ENCODE results near the gene FBXL7.

Gene FBXL7

DNA sequence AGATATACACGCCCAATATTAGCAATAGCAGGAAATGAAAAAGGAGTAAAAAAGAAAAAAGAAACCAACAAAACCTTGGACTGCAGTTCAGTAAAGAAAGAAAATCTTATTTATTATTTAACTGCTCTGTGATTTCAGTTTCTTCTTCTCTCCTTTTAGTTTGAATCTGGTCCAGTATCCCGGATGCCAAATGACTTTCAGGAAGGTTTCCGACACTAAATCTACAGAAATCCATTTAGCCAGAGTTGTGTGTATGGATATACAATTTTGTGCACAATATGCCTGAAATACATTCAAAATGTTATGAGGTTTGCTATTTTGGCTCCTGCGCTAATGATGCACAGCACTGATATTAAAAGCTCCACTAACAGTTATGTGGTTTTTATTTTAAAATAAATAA, 64.5 kb downstream of the FBXL7 start:
- no peak for DNase-seq (ENCODE audit: low spot score)
- no peak overlapping the region for H3K27ac ChIP-seq
- ChIA-PET POLR2A (ENCODE audit: low non-redundant PET) (no interaction called here), CTCF (no interaction called here)
- TF ChIP-seq, protein P1, sequence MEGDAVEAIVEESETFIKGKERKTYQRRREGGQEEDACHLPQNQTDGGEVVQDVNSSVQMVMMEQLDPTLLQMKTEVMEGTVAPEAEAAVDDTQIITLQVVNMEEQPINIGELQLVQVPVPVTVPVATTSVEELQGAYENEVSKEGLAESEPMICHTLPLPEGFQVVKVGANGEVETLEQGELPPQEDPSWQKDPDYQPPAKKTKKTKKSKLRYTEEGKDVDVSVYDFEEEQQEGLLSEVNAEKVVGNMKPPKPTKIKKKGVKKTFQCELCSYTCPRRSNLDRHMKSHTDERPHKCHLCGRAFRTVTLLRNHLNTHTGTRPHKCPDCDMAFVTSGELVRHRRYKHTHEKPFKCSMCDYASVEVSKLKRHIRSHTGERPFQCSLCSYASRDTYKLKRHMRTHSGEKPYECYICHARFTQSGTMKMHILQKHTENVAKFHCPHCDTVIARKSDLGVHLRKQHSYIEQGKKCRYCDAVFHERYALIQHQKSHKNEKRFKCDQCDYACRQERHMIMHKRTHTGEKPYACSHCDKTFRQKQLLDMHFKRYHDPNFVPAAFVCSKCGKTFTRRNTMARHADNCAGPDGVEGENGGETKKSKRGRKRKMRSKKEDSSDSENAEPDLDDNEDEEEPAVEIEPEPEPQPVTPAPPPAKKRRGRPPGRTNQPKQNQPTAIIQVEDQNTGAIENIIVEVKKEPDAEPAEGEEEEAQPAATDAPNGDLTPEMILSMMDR (conservative IDR thresholded peaks at IDR 0.05; ENCODE audit: low read depth): no peak

DNA sequence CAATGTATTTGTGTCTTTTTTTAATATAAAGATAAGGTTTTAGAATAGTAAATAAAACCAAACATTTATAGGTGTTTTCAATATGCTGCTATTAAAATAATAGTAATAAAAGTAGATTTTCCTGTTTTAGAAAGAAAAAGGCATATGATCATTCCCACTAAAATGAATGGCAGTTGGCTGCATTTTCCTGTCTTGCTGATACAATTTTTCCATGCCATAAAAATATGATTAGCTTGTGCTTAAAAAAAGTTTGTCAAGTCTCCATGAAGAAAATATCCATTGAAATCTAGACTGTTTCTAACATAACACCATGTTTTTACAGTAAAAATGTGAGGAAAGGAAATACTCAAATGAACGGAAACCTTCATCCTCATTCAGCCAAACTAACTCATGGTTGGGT, 65.0 kb downstream of the FBXL7 start:
- H3K27ac ChIP-seq: no peak overlapping the region
- CTCF ChIA-PET: no interaction called here
- POLR2A ChIA-PET (ENCODE audit: low non-redundant PET): no interaction called here
- no peak for DNase-seq (ENCODE audit: low spot score)
- TF ChIP-seq, protein P1 (conservative IDR thresholded peaks at IDR 0.05; ENCODE audit: low read depth): no peak

DNA sequence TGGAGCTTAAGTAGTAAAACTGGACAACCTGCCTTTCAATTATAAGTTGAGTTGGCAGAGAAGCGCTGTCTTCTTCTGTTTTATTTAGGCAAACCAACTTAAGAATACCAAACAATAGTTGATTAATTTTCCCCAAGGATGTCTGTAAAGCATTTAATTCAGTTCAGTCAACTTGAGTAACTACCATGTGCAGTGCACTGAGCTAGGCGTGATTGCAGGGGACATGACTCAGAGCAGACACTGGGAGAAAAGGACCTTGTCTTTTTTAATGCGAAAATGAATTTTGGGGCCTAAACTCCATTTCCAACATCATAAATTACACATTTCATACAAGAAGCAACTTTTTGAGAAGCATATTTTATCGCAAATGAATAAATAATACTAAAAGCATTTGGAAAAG, 66.3 kb downstream of the FBXL7 start:
- POLR2A ChIA-PET (ENCODE audit: low non-redundant PET): no interaction called here
- TF ChIP-seq, protein P1 (conservative IDR thresholded peaks at IDR 0.05; ENCODE audit: low read depth): no peak
- CTCF ChIA-PET: no interaction called here
- no peak overlapping the region for H3K27ac ChIP-seq
- DNase-seq (ENCODE audit: low spot score): no peak

DNA sequence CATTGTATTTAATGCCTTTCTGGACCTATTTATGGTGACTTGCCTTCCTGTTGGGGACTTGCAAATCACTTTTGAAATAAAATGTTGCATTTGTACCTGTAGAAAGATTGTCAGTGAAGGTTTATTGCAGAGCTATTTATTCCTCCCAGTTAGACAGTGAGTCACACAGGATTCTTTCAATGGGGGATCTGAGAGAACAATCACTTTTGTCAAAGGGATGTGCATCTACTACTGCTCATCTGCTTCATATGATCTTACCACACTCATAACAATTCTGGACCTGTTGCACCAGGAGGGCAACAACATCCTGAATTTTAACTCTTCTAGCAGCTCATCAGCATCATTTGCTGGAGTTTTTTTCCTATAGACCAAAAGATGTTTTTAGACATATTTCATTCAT, 66.8 kb downstream of the FBXL7 start:
- TF ChIP-seq, protein P1 (conservative IDR thresholded peaks at IDR 0.05; ENCODE audit: low read depth): no peak
- no peak overlapping the region for H3K27ac ChIP-seq
- DNase-seq (ENCODE audit: low spot score): no peak
- ChIA-PET CTCF (no interaction called here), POLR2A (ENCODE audit: low non-redundant PET) (no interaction called here)

DNA sequence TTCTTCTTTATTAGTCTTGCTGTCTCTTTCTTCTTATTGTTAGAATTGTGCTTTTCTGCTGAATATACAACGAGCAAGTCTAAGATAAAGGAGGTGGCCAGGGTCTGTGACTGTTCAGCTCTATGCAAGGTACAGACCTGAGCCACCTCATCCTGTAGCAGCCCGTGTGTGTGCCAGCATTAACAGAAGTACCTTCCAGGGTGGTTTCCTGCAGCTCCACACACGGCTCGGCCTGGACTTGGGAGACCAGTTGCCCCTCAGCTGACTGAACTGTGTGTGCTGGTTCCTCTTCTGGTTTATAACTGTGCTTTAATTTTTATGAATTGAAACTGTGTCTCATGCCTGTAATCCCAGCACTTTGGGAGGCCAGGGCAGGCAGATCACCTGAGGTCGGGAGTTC, 70.5 kb downstream of the FBXL7 start:
- POLR2A ChIA-PET (ENCODE audit: low non-redundant PET): no interaction called here
- TF ChIP-seq, protein P1 (conservative IDR thresholded peaks at IDR 0.05; ENCODE audit: low read depth): no peak
- no peak overlapping the region for H3K27ac ChIP-seq
- no peak for DNase-seq (ENCODE audit: low spot score)
- CTCF ChIA-PET: no interaction called here

DNA sequence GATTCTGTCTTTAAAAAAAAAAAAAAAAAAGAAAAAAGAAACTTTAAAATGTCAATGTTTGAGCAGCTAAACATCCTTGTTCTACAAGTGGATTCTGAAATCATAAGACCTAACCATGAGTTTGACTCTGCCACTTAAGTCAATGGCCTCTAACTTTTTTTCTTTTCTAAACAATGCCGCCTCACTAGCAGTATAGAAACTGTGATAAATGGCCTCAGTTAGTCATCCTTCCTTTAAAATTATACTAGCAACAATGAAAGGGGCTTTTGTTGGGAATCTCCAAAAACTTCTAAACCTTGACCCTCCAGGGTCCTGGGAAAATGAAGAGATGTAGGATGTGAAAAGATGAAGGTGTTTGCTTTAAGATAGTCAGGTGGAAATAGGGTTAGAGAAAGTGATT, 71.1 kb downstream of the FBXL7 start:
- DNase-seq (ENCODE audit: low spot score): no peak
- ChIA-PET CTCF (no interaction called here), POLR2A (ENCODE audit: low non-redundant PET) (no interaction called here)
- TF ChIP-seq, protein P1 (conservative IDR thresholded peaks at IDR 0.05; ENCODE audit: low read depth): no peak
- H3K27ac ChIP-seq: no peak overlapping the region

DNA sequence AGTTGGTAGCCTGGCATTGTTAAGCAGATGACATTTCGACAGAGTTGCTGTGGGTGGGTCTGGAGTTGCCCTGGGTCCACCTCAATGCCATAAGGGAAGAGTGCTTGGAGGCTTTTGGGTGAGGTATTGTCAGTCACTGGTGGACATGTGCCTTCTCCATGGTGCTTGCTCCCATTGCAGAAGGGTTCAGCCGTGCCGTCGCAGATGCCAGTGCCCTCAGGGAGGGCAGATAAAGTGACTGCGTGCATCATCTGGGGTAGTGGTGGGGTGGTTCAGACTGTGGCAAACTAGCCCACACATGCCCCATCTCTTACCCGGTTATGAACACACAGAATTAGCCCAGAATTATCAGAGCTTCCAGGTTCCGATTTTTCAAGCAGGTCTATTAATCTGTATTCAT, 71.6 kb downstream of the FBXL7 start:
- DNase-seq (ENCODE audit: low spot score): no peak
- TF ChIP-seq, protein P1 (conservative IDR thresholded peaks at IDR 0.05; ENCODE audit: low read depth): no peak
- CTCF ChIA-PET: no interaction called here
- POLR2A ChIA-PET (ENCODE audit: low non-redundant PET): no interaction called here
- H3K27ac ChIP-seq: no peak overlapping the region
